IPS-11a (cell line): ENCODE measurements around the gene ARHGAP28.
"Not testable (repeated sequence)": the region's sequence is repeated elsewhere in the genome, so short reads cannot be mapped to it uniquely, and the experiment has no call there.

Source experiments
- H3K4me3 ChIP-seq: one replicate; pipeline ENCODE4 v1.5.1; 2013; ENCODE audit warnings: low read depth, low read length, control low read depth

The ARHGAP28 gene

DNA sequence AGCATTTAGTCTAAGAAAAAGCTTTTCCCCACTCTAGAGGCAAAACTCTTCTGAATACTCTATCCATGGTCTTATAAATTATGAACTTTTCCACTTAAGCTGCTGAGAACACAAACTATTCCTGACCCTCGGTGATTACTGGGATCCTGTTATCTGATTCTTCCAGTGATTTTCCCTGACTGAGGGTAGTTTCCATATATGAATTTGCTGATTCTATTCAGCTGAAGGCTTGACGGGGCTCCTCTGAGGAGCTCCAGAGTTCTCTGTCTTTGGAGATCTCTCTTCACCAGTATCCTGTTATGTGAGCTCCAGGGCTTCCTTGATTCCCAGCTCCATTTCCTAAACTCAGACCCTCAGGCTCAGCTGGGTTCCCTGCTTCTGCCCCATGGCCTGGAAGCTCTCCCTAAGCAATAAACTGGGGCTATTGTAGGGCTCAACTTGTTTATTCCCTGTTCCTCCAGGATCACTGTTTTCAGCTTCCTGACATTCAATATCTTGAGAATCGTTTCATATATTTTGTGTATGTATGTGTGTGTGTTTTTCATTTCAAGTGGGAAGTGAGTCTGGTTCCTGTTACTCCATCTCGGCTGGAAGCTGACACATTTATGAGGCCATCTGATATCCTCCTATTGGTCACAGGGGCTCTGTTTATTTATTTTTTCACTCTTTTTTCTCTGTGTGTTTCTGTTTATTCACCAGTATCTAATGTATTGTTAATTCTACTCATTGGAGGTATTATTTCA lies 78.2 kb downstream of the ARHGAP28 start:
- H3K4me3 ChIP-seq, result no peak overlapping the region

DNA sequence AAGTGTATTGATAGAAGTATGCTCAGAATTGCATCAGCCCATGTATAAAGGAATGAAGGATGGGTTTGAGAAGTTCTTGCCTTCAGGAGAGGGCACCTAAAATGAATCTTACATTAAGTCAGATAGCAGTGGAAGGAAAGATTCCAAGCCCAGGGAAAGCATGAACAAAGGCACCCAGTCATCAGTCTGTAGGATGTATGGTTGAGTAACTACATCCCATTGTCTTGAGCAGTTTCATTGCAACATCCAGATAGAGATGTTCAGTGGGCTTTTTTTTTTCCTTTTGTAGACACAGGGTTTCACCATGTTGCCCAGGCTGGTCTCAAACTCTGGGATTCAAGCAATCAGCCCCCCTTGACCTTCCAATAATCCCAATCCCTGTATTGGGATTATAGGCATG lies 80.7 kb downstream of the ARHGAP28 start:
- no peak overlapping the region for H3K4me3 ChIP-seq

DNA sequence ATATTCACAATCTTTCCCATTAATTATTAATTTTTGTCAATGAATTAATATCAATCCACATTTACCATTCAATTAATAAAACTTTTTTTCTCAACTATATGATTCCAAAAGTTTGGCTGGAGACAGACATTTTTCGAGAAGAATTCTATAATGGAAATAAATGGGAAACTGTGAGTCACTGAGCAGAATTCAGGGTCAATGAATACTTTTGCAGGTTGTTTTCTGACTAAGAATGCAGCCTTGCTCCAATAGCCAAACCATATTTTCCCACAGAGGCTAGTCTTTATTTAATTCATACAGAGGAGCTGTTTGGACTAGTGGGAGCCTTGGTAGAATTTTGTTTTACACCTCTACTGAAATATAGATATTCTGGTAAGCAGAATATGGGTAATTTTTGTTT lies 82.3 kb downstream of the ARHGAP28 start:
- H3K4me3 ChIP-seq, result no peak overlapping the region

DNA sequence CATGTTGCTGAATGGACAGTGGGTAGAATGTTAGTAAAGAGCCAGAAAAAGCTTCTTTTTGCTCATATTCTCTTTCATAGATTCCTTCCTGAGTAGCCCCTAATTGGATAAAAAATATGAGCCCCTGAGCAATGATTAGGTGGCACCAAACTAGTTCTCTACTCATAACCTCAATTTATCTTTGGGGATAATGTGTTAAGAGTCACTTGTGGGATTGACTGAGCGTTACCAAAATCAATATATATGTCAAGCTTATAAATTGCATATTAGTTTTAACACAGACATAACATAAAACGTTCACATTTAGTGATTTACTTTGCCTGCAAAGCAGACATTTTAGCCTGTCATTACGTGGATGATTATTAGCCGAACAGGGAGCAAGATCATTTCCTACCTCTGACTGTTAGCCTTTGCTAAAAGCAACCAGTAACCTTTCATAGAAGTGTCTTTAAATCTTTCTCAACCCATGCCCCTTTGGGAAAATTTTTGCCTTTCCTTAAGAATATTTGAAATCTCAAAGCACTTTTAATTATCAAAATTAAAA lies 85.4 kb downstream of the ARHGAP28 start:
- no peak overlapping the region for H3K4me3 ChIP-seq

DNA sequence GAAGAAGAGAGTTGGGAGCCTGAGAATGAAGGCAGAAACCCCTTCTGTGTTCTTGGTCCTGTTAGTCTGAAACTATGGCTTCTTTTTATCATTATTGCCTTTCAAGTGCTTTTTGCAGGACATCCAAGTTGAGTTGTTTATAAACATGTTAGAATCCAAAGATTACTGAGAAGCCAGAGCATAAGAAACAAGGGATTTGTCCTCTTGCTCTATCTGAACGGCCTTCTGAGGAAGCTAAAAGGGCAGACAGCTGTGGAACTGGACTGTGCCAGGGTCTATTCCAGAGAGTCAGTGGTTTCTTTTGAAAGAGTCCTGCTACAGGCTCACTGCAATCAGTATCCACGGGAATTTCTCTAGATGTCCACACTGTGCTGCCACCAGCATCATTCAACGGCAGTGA lies 86.6 kb downstream of the ARHGAP28 start:
- no peak overlapping the region for H3K4me3 ChIP-seq

DNA sequence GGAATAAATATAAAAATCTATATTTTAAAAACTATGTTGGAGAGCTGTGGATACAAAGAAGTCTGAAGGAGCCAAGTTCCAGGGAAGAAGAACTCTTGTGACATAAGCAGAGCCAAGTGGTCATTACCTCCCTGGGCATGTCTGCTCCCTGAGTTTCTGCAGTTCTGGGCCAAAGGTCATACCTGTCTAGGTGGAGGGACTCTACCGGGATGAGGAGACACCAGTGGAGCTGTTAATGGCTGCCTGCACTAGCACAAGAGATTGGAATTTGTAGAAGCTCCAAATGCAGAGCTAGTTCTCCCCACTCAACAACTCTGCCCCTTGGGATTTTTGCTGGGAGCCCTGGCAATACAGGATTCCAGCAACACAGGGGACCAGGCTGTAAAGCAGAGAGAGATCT lies 89.8 kb downstream of the ARHGAP28 start:
- no peak overlapping the region for H3K4me3 ChIP-seq

DNA sequence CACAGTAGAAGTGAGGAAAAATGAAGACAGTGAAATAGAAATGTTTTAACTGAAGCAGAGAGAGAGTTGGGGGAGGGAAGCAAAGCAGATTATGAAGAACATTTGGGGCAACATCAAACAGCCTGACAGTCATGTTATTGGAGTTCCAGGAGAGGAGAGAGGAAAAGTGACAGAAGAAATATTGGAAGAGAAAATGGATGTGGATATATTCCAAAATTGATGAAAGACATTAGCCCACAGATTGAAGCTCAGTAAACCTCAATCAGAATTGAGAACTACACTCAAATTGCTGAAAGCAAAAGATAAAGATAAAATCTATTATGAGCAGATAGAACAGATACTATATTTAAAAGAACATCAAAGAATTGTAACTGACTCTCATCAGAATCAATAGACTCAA lies 90.8 kb downstream of the ARHGAP28 start:
- H3K4me3 ChIP-seq, result no peak overlapping the region

DNA sequence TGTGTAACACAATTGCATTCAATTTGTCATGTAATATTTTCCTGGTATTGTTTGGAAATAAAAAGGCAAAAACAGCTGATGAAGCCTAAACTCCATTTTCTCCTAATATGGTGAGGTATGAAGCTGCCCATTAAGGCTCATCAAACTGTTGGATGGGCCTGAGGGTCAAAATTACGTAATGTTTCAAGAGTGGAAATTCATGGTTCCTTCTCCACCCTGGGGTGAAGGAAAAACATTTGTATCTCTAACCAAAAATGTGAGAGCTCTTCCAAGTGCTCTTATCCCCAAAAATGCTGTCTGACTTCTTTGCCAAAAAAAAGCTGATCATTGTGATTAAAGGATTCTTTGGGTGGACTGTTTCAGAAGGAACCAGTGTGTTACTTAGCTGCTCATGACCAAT lies 91.8 kb downstream of the ARHGAP28 start:
- no peak overlapping the region for H3K4me3 ChIP-seq

DNA sequence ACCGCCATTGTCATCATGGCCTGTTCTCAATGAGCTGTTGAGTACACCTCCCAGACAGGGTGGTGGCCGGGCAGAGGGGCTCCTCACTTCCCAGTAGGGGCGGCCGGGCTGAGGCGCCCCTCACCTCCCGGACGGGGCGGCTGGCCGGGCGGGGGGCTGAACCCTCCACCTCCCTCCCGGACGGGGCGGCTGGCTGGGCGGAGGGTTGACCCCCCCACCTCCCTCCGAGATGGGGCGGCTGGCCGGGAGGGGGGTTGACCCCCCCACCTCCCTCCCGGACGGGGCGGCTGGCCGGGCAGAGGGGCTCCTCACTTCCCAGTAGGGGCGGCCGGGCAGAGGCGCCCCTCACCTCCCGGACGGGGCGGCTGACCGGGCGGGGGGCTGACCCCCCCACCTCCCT lies 97.6 kb downstream of the ARHGAP28 start:
- H3K4me3 ChIP-seq, result not testable (repeated sequence)

DNA sequence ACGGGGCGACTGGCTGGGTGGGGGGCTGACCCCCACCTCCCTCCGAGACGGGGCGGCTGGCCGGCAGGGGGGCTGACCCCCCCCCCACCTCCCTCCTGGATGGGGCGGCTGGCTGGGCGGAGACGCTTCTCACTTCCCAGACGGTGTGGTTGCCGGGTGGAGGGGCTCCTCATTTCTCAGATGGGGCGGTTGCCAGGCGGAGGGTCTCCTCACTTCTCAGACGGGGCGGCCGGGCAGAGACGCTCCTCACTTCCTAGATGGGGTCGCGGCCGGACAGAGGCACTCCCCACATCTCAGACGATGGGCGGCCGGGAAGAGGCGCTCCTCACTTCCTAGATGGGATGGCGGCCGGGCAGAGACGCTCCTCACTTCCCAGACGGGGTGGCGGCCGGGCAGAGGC lies 98.0 kb downstream of the ARHGAP28 start:
- H3K4me3 ChIP-seq, result not testable (repeated sequence)

DNA sequence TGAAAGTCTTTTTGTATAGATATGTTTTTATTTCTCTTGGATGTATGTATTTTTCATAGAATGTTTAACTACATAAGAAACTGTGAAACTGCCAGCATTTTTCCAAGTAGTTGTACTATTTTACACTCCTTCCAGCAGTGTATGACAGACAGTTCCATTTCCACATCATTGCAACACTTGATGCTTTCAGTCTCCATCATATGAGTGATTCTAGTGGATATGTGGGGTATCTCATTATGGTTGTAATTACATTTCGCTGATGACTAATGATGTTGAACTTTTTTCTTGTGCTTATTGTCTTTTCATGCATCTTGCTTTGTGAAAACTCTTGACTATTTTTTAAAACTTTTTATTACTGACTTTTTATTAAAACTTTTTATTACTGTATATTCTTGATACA lies 101.4 kb downstream of the ARHGAP28 start:
- H3K4me3 ChIP-seq, result no peak overlapping the region

DNA sequence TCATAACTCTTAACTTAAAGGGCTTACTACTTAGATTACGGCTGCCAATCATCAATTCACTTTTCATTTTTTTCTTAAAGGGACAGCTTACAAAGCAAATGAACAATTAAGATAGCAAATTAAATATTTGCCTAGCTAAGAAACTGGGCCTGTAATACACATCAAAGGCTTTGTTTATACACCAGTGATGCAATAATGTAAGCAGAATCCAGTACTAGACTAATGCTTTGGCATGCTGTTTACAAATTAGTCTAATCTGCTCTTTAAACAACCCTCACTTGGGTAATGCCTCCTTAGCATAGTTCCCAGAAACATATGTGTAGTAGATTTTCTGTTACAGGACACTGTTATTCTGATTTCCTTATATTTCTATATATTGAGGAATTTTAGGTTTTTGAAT lies 105.8 kb downstream of the ARHGAP28 start:
- H3K4me3 ChIP-seq, result no peak overlapping the region

DNA sequence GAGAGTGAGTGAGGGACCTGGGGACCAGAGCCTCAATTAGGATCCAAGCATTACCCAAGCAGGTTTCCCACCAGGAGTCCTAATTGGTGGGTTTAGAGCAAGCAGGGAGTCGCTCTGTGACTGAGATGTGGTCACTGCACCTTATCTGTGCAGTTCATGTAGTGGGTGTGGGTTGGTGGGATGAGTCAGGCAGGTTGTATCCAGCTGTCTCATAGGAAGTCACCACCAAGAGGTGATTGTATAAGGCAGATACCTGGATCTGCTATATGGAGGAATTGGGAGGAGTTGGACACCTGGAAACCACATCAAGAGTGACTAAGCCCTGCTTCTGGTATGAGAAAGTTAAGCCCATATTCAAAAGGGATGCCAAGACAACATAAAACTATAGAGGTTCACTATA lies 106.8 kb downstream of the ARHGAP28 start:
- no peak overlapping the region for H3K4me3 ChIP-seq

DNA sequence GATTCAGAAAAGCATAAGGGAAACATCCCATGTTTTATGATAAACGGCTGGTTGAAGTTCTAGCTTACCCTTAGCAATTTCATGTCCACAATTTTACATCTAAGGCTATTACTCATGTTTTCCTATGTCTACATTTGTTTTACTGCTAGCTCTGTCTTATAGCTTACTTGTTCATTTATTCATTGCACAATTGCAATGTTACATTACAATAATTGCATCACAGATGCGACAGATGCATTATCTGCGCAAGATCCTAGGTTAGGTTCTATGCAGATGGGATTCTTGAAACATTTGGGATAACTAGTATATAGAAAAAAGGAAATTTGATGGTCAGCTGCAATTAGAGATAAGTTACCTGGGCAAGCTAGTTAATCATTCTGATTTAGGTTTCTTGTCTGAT lies 108.4 kb downstream of the ARHGAP28 start:
- no peak overlapping the region for H3K4me3 ChIP-seq

DNA sequence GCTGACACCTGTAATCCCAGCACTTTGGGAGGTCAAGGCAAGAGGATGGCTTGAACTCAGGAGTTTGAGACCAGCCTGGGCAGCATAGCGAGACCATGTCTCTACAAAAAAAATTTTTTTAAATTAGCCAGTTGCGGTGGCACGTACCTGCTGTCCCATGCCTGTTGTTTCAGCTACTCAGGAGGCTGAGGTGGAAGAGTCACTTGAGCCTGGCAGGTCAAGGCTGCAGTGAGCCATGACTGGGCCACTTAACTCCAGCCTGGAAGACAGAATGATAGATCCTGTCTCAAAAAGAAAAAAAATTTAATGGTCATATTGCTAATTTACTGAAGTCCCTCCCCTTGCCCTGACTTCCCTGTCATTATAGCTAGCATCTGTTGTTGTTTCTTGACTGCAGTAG lies 112.6 kb downstream of the ARHGAP28 start:
- H3K4me3 ChIP-seq, result no peak overlapping the region

DNA sequence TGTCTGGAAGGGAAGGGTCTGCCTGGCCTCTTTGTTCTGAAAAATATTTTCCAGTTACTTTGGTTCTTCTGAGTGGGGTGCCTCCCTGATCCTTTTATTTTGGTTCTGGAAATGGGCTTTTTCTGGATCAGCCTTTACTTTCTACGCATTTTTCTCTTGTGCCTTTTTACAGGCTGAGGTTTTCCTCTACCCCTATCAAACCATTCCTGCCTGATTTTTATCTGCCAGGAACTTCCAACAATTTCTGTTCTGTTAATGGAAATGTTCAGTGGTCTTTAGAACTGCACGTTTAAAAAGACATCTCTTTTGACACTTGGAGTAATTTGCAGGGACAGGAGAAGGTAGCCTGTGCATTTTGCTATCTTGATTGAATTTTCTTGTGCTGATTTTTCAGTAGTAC lies 113.8 kb downstream of the ARHGAP28 start:
- H3K4me3 ChIP-seq, result no peak overlapping the region

DNA sequence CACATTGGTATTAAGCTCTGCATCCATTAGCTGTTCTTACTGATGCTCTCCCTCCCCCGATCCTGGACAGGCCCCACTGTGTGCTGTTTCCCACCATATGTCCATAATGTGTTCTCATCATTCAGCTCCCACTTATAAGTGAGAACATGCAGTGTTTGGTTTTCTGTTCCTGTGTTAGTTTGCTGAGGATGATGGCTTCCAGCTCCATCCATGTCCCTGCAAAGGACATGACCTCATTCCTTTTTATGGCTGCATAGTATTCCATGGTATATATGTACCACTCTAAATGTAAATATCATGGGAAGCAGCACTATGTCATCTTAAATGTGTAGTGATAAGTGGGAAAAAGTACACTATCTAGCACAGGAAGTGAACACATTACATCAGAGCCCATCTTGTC lies 116.0 kb downstream of the ARHGAP28 start:
- not testable (repeated sequence) for H3K4me3 ChIP-seq

DNA sequence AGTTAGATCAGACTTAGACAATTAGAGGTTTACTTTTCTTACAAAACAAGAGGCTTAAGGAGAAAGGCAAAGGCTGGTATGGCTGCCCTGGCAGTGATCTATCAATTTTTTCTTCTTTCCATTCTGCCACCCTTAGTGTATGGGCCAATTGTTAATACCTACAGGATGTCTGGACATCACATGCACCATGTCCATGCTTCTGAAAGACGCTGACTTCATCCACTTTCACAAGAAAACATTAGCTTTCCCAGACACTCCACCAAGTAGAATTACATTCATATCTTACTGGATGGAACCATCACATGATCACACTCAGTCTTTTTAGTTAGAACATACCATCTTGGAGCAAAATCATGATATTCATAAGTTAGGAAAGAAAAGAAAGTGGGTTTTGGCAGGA lies 120.9 kb downstream of the ARHGAP28 start:
- no peak overlapping the region for H3K4me3 ChIP-seq

DNA sequence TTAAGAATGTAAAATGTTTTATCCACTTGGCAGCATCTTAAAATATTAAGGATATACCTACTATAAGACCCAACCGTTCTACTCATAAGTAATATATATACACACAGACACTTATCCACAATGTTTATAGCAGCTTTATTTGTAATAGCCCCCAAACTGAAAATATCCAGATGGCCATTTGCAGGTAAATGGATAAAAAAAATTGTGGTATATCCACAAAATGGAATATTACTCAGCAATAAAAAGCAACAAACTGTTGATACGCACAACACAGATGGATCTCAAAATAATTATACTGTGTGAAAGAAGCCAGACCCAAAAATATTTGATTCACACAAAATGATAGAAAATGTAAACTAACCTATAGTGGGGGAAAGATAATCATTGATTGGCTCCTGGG lies 122.0 kb downstream of the ARHGAP28 start:
- no peak overlapping the region for H3K4me3 ChIP-seq

DNA sequence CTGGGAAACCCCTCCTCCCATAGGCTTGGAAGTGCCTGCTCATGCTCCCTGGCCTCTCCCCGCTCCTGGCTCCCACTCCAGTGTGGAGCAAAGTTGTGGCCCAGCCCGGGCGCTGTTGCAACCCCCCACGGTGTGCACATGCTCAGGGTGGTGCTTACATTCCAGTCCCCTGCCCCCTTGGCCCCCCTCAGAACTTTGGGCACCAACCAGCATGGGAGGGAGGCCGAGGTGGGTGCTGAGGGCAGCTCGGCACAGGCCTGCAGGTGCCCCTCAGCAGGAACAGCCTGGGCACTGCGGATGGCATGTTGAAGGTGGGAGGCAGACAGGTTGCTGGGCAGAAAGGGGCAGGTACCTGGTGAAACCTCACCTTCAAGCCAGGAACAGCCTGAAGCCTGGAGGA lies 125.3 kb downstream of the ARHGAP28 start:
- H3K4me3 ChIP-seq, result no peak overlapping the region

DNA sequence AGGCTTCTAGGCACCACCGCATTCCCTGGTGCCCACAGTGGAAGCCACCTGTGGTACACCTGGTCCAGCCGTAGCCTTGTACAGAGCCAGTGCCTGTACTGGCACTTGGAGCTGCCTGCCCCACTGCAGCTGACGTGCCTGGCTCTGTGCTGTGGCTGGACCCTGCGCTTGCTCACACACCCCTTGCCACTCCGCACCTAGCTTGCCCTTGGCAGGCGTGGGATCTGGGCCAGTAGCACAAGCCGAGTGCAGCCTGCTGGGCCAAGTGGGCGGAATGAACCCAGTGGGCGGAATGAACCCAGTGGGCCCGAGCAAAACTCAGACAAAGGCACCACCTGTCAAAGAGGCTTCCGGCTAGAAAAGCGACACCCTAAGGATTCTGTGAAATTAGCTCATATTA lies 126.3 kb downstream of the ARHGAP28 start:
- H3K4me3 ChIP-seq, result no peak overlapping the region

DNA sequence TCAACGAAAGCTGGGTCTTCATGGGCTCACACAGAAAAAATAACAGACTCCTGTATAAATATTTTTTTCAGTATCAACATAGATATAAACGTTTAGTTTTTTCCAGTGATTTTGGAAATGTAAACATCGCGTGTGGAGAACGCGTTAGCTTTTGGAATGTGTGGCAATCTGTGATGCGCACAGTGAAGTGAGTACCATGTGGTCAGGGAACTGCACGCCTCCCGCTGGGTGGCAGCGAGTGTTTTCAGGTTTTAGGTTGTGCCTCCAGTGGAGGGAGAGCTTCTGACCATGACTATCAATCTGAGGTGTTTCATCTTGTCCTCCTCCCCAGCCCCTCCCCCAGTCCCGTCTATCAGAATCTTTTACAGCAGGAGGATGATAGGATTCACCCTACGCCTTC lies 127.8 kb downstream of the ARHGAP28 start:
- H3K4me3 ChIP-seq, result no peak overlapping the region
